Endodermal cell (in vitro differentiated cells): ENCODE measurements around the gene TBXAS1. TPM values are rescaled to one million over a fixed set of nuclear protein-coding genes. Genes with fewer than 3 reads are reported as not detected.

ENCODE experiments used
- DNase-seq: peaks from one replicate; pipeline ENCODE4 v3.0.0-alpha.2; 2017
- H3K27ac ChIP-seq: 2 replicates; pipeline ENCODE4 v1.5.1; 2013; ENCODE audit warnings: mild to moderate bottlenecking, low read depth, low read length, moderate library complexity
- H3K27me3 ChIP-seq: 2 replicates; pipeline ENCODE4 v1.6.1; 2013; ENCODE audit warnings: mild to moderate bottlenecking, low read length, moderate library complexity; ENCODE audit not compliant: insufficient read depth, control insufficient read depth, poor library complexity, severe bottlenecking
- H3K36me3 ChIP-seq: 2 replicates; pipeline ENCODE4 v1.7.0; 2013; ENCODE audit warnings: mild to moderate bottlenecking, low read length, moderate library complexity; ENCODE audit not compliant: control insufficient read depth, insufficient read depth
- H3K4me1 ChIP-seq: one replicate; pipeline ENCODE4 v1.7.0; 2013; ENCODE audit warnings: low read length; ENCODE audit not compliant: control insufficient read depth, insufficient read depth
- H3K4me3 ChIP-seq: 2 replicates; pipeline ENCODE4 v1.5.1; 2013; ENCODE audit warnings: mild to moderate bottlenecking, low read length, moderate library complexity
- H3K9ac ChIP-seq: 2 replicates; pipeline ENCODE4 v1.6.1; 2013; ENCODE audit warnings: mild to moderate bottlenecking, low read length, moderate library complexity; ENCODE audit not compliant: poor library complexity, severe bottlenecking; ENCODE audit errors: extremely low read depth
- H3K9me3 ChIP-seq: 2 replicates; pipeline ENCODE4 v1.6.1; 2013; ENCODE audit warnings: mild to moderate bottlenecking, low read length, moderate library complexity; ENCODE audit not compliant: control insufficient read depth
- H3K27ac Mint-ChIP-seq: 2 replicates; pipeline ENCODE4 v1.8.0; 2020; ENCODE audit warnings: mixed read lengths
- H3K27me3 Mint-ChIP-seq: 2 replicates; pipeline ENCODE4 v1.8.0; 2021; ENCODE audit warnings: mild to moderate bottlenecking, mixed read lengths; ENCODE audit not compliant: insufficient read depth
- H3K36me3 Mint-ChIP-seq: 2 replicates; pipeline ENCODE4 v1.8.0; 2020; ENCODE audit warnings: low read depth, mixed read lengths
- H3K4me1 Mint-ChIP-seq: 2 replicates; pipeline ENCODE4 v1.8.0; 2020; ENCODE audit warnings: mixed read lengths
- H3K4me3 Mint-ChIP-seq: 2 replicates; pipeline ENCODE4 v1.8.0; 2020; ENCODE audit warnings: mild to moderate bottlenecking, moderate library complexity, mixed read lengths
- H3K9me3 Mint-ChIP-seq: 2 replicates; pipeline ENCODE4 v1.8.0; 2020; ENCODE audit warnings: mild to moderate bottlenecking, mixed read lengths
- WGBS, 2 experiments: methylation state at CpG; one replicate each; pipeline versions ENCODE4 v1.1.5 to v1.1.7; 2013; ENCODE audit warnings: missing lambda C conversion rate in 2 of 2, mixed read lengths in 1 of 2; ENCODE audit not compliant: insufficient coverage in 1 of 2, insufficient read length in 1 of 2; 5-methylcytosine and 5-hydroxymethylcytosine counted together
- total RNA-seq, 2 donors: library from RNA; stranded (reverse); fragmentation: NEBNext Ultra II Directional in 1 of 2; extraction: Animal tissue kit (Norgen Biotek cat#: 25700) in 1 of 2; gene quantifications; 2 replicates in 1 of 2; 3 replicates in 1 of 2; pipeline ENCODE4 v1.2.1, GENCODE V29; 2021
- TF ChIP-seq, protein P1 (sequence below): fragments of 200-600 bp; sonication (generic); conservative IDR thresholded peaks from 2 replicates; pipeline ENCODE4 v1.5.0; 2021; ENCODE audit warnings: antibody characterized with exemption, mild to moderate bottlenecking

The TBXAS1 gene
- total RNA-seq, 2 donors from 2014 or later = 7.6 to 13.5 TPM

DNA sequence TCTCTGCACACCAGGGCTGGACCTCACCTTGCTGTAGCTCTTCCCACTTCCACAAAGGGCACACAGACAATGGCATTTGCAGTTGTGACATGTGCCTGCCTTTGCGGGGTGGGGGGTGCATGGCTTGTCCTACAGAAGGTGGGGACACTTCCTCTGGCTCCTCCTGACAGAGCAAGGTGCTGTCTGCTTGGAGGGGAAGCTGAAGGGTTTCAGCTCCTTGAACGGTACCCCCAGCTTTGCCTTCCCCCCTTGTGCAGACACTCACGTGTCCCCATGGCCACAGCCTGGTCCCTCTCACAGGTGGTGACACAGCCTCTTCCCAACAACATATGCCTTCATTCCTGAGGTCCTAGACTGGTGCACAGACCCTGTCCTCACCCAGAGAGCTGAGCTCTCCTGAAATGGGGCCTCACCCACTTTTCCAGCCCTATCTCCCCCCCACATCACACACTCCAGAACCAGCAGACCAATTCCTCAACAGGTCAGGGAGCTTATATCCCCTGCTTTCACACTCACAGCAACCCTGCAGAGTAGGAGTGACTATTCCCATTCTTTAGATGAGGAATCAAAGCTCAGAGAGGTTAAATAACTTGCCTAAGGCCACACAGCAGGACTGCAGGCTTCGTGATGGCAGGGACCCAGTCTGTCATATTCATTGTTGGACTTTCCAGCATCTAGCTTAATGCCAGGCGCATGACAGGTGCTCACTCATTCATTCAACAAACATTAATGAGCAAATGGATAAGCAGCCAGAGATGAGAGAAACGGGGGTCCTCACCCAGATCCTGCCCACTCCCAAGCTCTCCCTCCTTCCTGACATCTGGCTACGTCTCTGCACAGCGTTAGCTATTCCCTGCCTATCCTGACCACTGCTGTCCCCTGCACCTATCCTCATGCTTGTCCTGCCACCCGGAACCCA, 189.3 kb downstream of the TBXAS1 start:
- H3K4me3 Mint-ChIP-seq = no peak overlapping the region
- Histone ChIP-seq H3K9ac (no peak overlapping the region), H3K27me3 (no peaks in the 10 kb centered on the region), H3K27ac (no peak overlapping the region), H3K9me3 (no peaks in the 10 kb centered on the region), H3K36me3 (no peaks in the 10 kb centered on the region), H3K4me3 (no peak overlapping the region), H3K4me1 (peaks cover 1% of the 10 kb centered on the region)
- H3K4me1 Mint-ChIP-seq = peaks cover 4% of the 10 kb centered on the region
- TF ChIP-seq, protein P1, sequence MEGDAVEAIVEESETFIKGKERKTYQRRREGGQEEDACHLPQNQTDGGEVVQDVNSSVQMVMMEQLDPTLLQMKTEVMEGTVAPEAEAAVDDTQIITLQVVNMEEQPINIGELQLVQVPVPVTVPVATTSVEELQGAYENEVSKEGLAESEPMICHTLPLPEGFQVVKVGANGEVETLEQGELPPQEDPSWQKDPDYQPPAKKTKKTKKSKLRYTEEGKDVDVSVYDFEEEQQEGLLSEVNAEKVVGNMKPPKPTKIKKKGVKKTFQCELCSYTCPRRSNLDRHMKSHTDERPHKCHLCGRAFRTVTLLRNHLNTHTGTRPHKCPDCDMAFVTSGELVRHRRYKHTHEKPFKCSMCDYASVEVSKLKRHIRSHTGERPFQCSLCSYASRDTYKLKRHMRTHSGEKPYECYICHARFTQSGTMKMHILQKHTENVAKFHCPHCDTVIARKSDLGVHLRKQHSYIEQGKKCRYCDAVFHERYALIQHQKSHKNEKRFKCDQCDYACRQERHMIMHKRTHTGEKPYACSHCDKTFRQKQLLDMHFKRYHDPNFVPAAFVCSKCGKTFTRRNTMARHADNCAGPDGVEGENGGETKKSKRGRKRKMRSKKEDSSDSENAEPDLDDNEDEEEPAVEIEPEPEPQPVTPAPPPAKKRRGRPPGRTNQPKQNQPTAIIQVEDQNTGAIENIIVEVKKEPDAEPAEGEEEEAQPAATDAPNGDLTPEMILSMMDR = no peak
- no peaks in the 10 kb centered on the region for H3K27me3 Mint-ChIP-seq
- H3K27ac Mint-ChIP-seq = no peak overlapping the region
- H3K9me3 Mint-ChIP-seq = no peaks in the 10 kb centered on the region
- no peaks in the 10 kb centered on the region for H3K36me3 Mint-ChIP-seq
- WGBS, 2 experiments = 89 to 96% methylated on average over 7 to 9 of the region's 9 CpGs
- no peak for DNase-seq

DNA sequence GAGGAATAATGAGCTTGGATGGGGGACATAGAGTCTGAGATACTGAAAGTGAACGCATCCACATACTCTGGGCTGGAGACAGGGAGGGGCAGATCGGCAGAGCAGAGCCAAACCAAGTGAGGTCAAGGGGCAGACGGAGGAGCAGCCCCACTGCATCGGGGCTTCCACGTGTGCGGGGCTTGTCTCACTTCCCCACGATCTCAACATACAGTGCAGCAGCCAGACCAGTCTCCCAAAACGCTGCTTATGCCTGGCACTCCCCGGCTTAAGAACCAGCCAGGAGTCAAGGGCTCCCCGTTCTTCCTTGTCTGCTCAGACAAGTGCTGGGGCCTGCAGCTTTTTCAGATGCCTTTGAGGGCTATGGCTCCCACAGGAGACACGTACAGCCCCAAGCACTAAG, 190.1 kb downstream of the TBXAS1 start:
- no peak overlapping the region for H3K27ac ChIP-seq
- H3K9ac ChIP-seq = no peak overlapping the region
- no peaks in the 10 kb centered on the region for H3K36me3 ChIP-seq
- Mint-ChIP-seq H3K27me3 (no peaks in the 10 kb centered on the region), H3K36me3 (no peaks in the 10 kb centered on the region), H3K4me1 (no peaks in the 10 kb centered on the region), H3K9me3 (no peaks in the 10 kb centered on the region), H3K4me3 (no peak overlapping the region), H3K27ac (no peak overlapping the region)
- H3K9me3 ChIP-seq = no peaks in the 10 kb centered on the region
- 89 to 100% methylated on average over 3 to 11 of the region's 11 CpGs for WGBS, 2 experiments
- no peaks in the 10 kb centered on the region for H3K27me3 ChIP-seq
- H3K4me1 ChIP-seq = no peaks in the 10 kb centered on the region
- TF ChIP-seq, protein P1 = no peak
- no peak overlapping the region for H3K4me3 ChIP-seq
- no peak for DNase-seq

DNA sequence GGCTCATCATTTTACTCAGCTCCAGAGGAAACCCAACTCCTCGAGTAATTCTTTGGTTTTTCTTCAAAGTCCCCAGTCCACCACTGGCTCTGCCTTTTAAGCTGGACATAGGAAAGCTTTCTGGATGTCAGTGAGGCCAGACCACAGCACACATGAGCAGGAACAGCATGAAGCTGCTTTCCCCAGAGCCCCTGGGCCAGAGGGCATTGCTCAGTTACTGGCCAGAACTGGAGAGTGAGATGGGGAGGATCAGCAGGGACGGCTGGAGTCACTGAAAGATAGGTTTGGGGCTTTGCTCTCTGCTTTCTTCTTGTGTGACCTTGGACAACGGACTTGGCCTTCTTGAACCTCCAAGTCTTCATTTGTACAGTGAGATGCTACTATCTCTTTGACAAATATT, 190.5 kb downstream of the TBXAS1 start:
- TF ChIP-seq, protein P1 = no peak
- no peaks in the 10 kb centered on the region for H3K36me3 Mint-ChIP-seq
- H3K4me1 ChIP-seq = no peaks in the 10 kb centered on the region
- H3K36me3 ChIP-seq = no peaks in the 10 kb centered on the region
- H3K27me3 ChIP-seq = no peaks in the 10 kb centered on the region
- H3K4me3 Mint-ChIP-seq = no peak overlapping the region
- WGBS, 2 experiments = 81 to 94% methylated on average over 2 to 3 of the region's 3 CpGs
- H3K27ac ChIP-seq = no peak overlapping the region
- no peaks in the 10 kb centered on the region for H3K9me3 ChIP-seq
- DNase-seq = no peak
- no peak overlapping the region for H3K9ac ChIP-seq
- no peaks in the 10 kb centered on the region for H3K27me3 Mint-ChIP-seq
- no peaks in the 10 kb centered on the region for H3K4me1 Mint-ChIP-seq
- H3K9me3 Mint-ChIP-seq = no peaks in the 10 kb centered on the region
- H3K27ac Mint-ChIP-seq = no peak overlapping the region
- H3K4me3 ChIP-seq = no peak overlapping the region
